HCT116 (cell line): ENCODE results near the gene HAPLN2. TPM values are rescaled to one million over a fixed set of nuclear protein-coding genes. Genes with fewer than 3 reads are reported as not detected.

Experiments
- ATAC-seq: fragments of 200-7000 bp; cut with Tn5 transposase; 2 replicates; pipeline ENCODE4 v1.9.1; 2020; ENCODE audit warnings: mild to moderate bottlenecking, moderate library complexity
- BruUV-seq: library from RNA; stranded (reverse); fragments of 400-500 nt; replicated peaks from 2 replicates; lab custom pipeline; 2021; lab: Mats Ljungman, UMichigan
- CTCF ChIA-PET: fragments of 300-600 bp; sonication (Branson Sonifier 250); formaldehyde crosslinking; loops from one replicate; lab custom pipeline; 2021; ENCODE audit warnings: antibody characterized with exemption; lab: Charles Lee
- POLR2A ChIA-PET: fragments of 300-600, 350-600 bp; sonication (Branson Sonifier 250); formaldehyde crosslinking; loops from one replicate; lab custom pipeline; 2021; ENCODE audit warnings: antibody characterized with exemption; lab: Charles Lee
- RAD21 ChIA-PET, 2 experiments: fragments of 300-600 bp; sonication (Branson Sonifier 250); formaldehyde crosslinking; loops; one replicate each; lab custom pipeline; 2023; ENCODE audit warnings: low total read pairs in 2 of 2; ENCODE audit not compliant: uncharacterized antibody in 2 of 2, unreplicated experiment in 2 of 2, low non-redundant PET in 1 of 2; lab: Charles Lee
- DNase-seq: peaks from one replicate; pipeline ENCODE4 v3.0.0-alpha.2; 2010; ENCODE audit warnings: low read depth, low spot score
- H2AFZ ChIP-seq: fragments of 200-600 bp; shearing (Covaris generic), sonication (generic); 2 replicates; pipeline ENCODE4 v1.6.1; 2017; ENCODE audit warnings: low read depth, mixed run types, mixed read lengths, antibody characterized with exemption, low read length; ENCODE audit not compliant: poor library complexity, severe bottlenecking
- H3K27ac ChIP-seq: 2 replicates; pipeline ENCODE4 v1.5.1; 2012; ENCODE audit warnings: low read depth, low read length
- H3K27me3 ChIP-seq: fragments of 200-600 bp; sonication (generic); 2 replicates; pipeline ENCODE4 v1.6.1; 2016; ENCODE audit warnings: mixed run types, low read length, mixed read lengths; ENCODE audit not compliant: insufficient read depth
- H3K36me3 ChIP-seq, 2 experiments: fragments of 200-500 bp in 1 of 2; fragments of 200-600 bp in 1 of 2; sonication (Bioruptor generic) in 1 of 2; sonication (generic) in 1 of 2; 2 replicates each; pipeline versions ENCODE4 v1.5.1 to v1.6.1; 2014 to 2016; ENCODE audit warnings: low read length in 2 of 2, inconsistent platforms in 1 of 2, mixed read lengths in 1 of 2, mixed run types in 1 of 2; ENCODE audit not compliant: insufficient read depth in 2 of 2, control insufficient read depth in 1 of 2
- H3K4me1 ChIP-seq, 2 experiments: fragments of 200-600 bp in 1 of 2; sonication (generic) in 1 of 2; 2 replicates each; pipeline versions ENCODE4 v1.5.1 to v1.6.1; 2012 to 2017; ENCODE audit warnings: low read length in 2 of 2, inconsistent platforms in 1 of 2, mild to moderate bottlenecking in 1 of 2, mixed read lengths in 1 of 2, mixed run types in 1 of 2, moderate library complexity in 1 of 2; ENCODE audit not compliant: insufficient read depth in 2 of 2, control insufficient read depth in 1 of 2
- H3K4me2 ChIP-seq: fragments of 200-600 bp; sonication (generic); 2 replicates; pipeline ENCODE4 v1.6.1; 2017; ENCODE audit warnings: mixed run types, low read length, mixed read lengths
- H3K4me3 ChIP-seq, 2 experiments: fragments of 200-600 bp in 1 of 2; sonication (generic) in 1 of 2; replicated peaks in 1 of 2; 2 replicates each; pipeline ENCODE4 v1.5.1; 2011 to 2016; ENCODE audit warnings: low read length in 2 of 2, control low read depth in 1 of 2, low read depth in 1 of 2, mild to moderate bottlenecking in 1 of 2, mixed read lengths in 1 of 2, mixed run types in 1 of 2
- H3K79me2 ChIP-seq: fragments of 200-600 bp; sonication (generic); 2 replicates; pipeline ENCODE4 v1.6.1; 2017; ENCODE audit warnings: mild to moderate bottlenecking, mixed run types, low read length, moderate library complexity, mixed read lengths; ENCODE audit not compliant: insufficient read depth
- H3K9ac ChIP-seq: fragments of 200-600 bp; sonication (generic); 2 replicates; pipeline ENCODE4 v1.6.1; 2016; ENCODE audit warnings: low read length, mixed read lengths
- H3K9me2 ChIP-seq: fragments of 200-600 bp; sonication (generic), shearing (Covaris generic); 2 replicates; pipeline ENCODE4 v1.6.1; 2017; ENCODE audit warnings: mixed run types, mild to moderate bottlenecking, moderate library complexity; ENCODE audit not compliant: insufficient read depth
- H3K9me3 ChIP-seq, 2 experiments: fragments of 200-500 bp in 1 of 2; fragments of 200-600 bp in 1 of 2; sonication (Bioruptor generic) in 1 of 2; sonication (generic) in 1 of 2; 2 replicates each; pipeline ENCODE4 v1.6.1; 2014 to 2017; ENCODE audit warnings: low read length in 2 of 2, mixed read lengths in 2 of 2, inconsistent platforms in 1 of 2, low read depth in 1 of 2, mild to moderate bottlenecking in 1 of 2, mixed run types in 1 of 2, moderate library complexity in 1 of 2; ENCODE audit not compliant: control insufficient read depth in 1 of 2, insufficient read depth in 1 of 2
- H4K20me1 ChIP-seq: fragments of 200-600 bp; sonication (generic), shearing (Covaris generic); 2 replicates; pipeline ENCODE4 v1.6.1; 2017; ENCODE audit warnings: mixed run types, mild to moderate bottlenecking, moderate library complexity; ENCODE audit not compliant: insufficient read depth
- CBX3 ChIP-seq: IDR thresholded peaks from 2 replicates; pipeline ENCODE4 v1.6.1; 2012; ENCODE audit warnings: low read depth
- CEBPB ChIP-seq: IDR thresholded peaks from 2 replicates; pipeline ENCODE4 v1.6.1; 2012; ENCODE audit warnings: low read depth
- EGR1 ChIP-seq: IDR thresholded peaks from 2 replicates; pipeline ENCODE4 v1.6.1; 2012; ENCODE audit warnings: low read depth
- JUND ChIP-seq: IDR thresholded peaks from 2 replicates; pipeline ENCODE4 v1.6.1; 2012
- POLR2AphosphoS5 ChIP-seq: IDR thresholded peaks from 2 replicates; pipeline ENCODE4 v1.6.1; 2011; ENCODE audit warnings: mild to moderate bottlenecking, low read depth, low read length, moderate library complexity
- SIN3A ChIP-seq: IDR thresholded peaks from 2 replicates; pipeline ENCODE4 v1.6.1; 2012; ENCODE audit warnings: low read depth
- SP1 ChIP-seq: IDR thresholded peaks from 2 replicates; pipeline ENCODE4 v1.6.1; 2012; ENCODE audit warnings: low read depth
- SRF ChIP-seq: IDR thresholded peaks from 2 replicates; pipeline ENCODE4 v1.6.1; 2012; ENCODE audit warnings: low read depth
- ZNF274 ChIP-seq: fragments of 200-500 bp; sonication (Bioruptor generic); IDR thresholded peaks from 2 replicates; pipeline ENCODE4 v1.6.1; 2014; ENCODE audit warnings: mild to moderate bottlenecking, low read depth, low read length, inconsistent platforms
- intact Hi-C: fragments of 100-400 bp; cut with micrococcal nuclease; formaldehyde crosslinking; loops from 2 replicates; pipeline ENCODE4 v1.10.0; 2022
- total RNA-seq: library from RNA; stranded (reverse); gene quantifications from one replicate; pipeline ENCODE4 v1.2.1, GENCODE V29; 2021; ENCODE audit not compliant: unreplicated experiment
- TF ChIP-seq, protein P1 (sequence below): IDR thresholded peaks from 2 replicates; pipeline ENCODE4 v1.6.1; 2012
- TF ChIP-seq, protein P2 (sequence below), 3 experiments: fragments of 200-600 bp in 1 of 3; sonication (generic) in 1 of 3; IDR thresholded peaks in 2 of 3; conservative IDR thresholded peaks in 1 of 3; 2 replicates each; pipeline ENCODE4 v1.5.1; 2012 to 2017; ENCODE audit warnings: low read depth in 2 of 3, low read length in 2 of 3, antibody characterized with exemption in 1 of 3, borderline replicate concordance in 1 of 3, control low read depth in 1 of 3, mild to moderate bottlenecking in 1 of 3, mixed read lengths in 1 of 3, mixed run types in 1 of 3, moderate library complexity in 1 of 3; ENCODE audit not compliant: insufficient read depth in 1 of 3
- TF ChIP-seq, protein P3 (sequence below): IDR thresholded peaks from 2 replicates; pipeline ENCODE4 v1.6.1; 2012; ENCODE audit warnings: low read depth
- TF ChIP-seq, protein P4 (sequence below): IDR thresholded peaks from 2 replicates; pipeline ENCODE4 v1.6.1; 2011; ENCODE audit warnings: mild to moderate bottlenecking, low read length, moderate library complexity; ENCODE audit not compliant: insufficient replicate concordance; ENCODE audit errors: extremely low read depth

The HAPLN2 gene
- total RNA-seq, 1 experiment from 2014 or later = 0.54 TPM

DNA sequence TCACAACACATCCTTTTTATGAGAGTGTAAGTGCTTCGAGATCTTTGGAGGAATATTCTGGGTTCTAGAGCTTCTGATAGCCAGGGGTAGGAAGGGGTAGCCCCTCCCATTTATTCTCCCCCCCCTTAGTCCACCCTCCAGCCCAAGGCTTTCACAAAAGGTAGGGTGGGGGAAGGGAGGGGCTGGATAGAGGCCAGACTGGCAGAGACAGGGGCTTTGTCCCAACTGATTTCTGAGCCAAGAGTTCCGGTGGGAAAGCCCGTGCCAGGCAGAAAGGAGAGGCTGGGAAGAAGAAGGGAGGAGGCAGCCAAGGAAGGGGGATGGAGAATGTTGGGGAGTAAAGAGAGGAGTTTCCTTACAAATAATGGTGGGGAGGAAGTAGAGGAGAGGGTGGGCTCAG is 25.8 kb downstream of the HAPLN2 start (continued):
- TF ChIP-seq, protein P1, sequence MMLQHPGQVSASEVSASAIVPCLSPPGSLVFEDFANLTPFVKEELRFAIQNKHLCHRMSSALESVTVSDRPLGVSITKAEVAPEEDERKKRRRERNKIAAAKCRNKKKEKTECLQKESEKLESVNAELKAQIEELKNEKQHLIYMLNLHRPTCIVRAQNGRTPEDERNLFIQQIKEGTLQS = no peak
- no peak for TF ChIP-seq SIN3A
- no peak for TF ChIP-seq EGR1
- TF ChIP-seq, protein P2, sequence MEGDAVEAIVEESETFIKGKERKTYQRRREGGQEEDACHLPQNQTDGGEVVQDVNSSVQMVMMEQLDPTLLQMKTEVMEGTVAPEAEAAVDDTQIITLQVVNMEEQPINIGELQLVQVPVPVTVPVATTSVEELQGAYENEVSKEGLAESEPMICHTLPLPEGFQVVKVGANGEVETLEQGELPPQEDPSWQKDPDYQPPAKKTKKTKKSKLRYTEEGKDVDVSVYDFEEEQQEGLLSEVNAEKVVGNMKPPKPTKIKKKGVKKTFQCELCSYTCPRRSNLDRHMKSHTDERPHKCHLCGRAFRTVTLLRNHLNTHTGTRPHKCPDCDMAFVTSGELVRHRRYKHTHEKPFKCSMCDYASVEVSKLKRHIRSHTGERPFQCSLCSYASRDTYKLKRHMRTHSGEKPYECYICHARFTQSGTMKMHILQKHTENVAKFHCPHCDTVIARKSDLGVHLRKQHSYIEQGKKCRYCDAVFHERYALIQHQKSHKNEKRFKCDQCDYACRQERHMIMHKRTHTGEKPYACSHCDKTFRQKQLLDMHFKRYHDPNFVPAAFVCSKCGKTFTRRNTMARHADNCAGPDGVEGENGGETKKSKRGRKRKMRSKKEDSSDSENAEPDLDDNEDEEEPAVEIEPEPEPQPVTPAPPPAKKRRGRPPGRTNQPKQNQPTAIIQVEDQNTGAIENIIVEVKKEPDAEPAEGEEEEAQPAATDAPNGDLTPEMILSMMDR (IDR thresholded peaks at IDR 0.05 in 2 of 3, conservative IDR thresholded peaks at IDR 0.05 in 1 of 3; ENCODE audit: borderline replicate concordance in 1 of 3, insufficient read depth in 1 of 3, low read depth in 2 of 3, low read length in 2 of 3) = no peak
- TF ChIP-seq SP1 = no peak

DNA sequence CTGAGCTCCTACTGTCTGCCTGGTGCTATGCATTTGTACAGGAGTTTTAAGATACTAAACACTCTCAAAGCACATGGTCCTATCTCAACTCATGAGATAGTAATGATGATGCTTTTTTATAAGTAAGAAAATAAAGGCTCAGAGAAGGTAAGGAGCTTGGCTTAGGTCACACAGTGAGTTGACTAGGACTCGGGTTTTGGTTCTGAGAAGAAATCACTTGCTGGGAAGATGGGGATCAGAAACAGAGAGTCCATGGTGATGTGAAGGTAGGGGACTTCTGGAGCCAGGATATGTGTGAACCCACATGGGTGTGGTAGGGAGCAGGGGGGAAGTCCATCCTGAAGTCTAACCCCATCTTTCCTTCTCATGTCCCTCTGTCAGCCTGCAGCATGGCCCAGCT is 26.5 kb downstream of the HAPLN2 start:
- RAD21 ChIA-PET = no interaction called here
- H3K27me3 ChIP-seq = no peaks in the 10 kb centered on the region
- no peak for TF ChIP-seq JUND
- no peak for TF ChIP-seq POLR2AphosphoS5
- TF ChIP-seq CEBPB = no peak
- no peak for TF ChIP-seq EGR1
- TF ChIP-seq SP1 = no peak
- TF ChIP-seq, protein P2 (IDR thresholded peaks at IDR 0.05 in 2 of 3, conservative IDR thresholded peaks at IDR 0.05 in 1 of 3; ENCODE audit: borderline replicate concordance in 1 of 3, insufficient read depth in 1 of 3, low read depth in 2 of 3, low read length in 2 of 3) = no peak
- no peak for TF ChIP-seq SIN3A
- no peak for TF ChIP-seq SRF
- TF ChIP-seq, protein P1 = no peak
- TF ChIP-seq, protein P3, sequence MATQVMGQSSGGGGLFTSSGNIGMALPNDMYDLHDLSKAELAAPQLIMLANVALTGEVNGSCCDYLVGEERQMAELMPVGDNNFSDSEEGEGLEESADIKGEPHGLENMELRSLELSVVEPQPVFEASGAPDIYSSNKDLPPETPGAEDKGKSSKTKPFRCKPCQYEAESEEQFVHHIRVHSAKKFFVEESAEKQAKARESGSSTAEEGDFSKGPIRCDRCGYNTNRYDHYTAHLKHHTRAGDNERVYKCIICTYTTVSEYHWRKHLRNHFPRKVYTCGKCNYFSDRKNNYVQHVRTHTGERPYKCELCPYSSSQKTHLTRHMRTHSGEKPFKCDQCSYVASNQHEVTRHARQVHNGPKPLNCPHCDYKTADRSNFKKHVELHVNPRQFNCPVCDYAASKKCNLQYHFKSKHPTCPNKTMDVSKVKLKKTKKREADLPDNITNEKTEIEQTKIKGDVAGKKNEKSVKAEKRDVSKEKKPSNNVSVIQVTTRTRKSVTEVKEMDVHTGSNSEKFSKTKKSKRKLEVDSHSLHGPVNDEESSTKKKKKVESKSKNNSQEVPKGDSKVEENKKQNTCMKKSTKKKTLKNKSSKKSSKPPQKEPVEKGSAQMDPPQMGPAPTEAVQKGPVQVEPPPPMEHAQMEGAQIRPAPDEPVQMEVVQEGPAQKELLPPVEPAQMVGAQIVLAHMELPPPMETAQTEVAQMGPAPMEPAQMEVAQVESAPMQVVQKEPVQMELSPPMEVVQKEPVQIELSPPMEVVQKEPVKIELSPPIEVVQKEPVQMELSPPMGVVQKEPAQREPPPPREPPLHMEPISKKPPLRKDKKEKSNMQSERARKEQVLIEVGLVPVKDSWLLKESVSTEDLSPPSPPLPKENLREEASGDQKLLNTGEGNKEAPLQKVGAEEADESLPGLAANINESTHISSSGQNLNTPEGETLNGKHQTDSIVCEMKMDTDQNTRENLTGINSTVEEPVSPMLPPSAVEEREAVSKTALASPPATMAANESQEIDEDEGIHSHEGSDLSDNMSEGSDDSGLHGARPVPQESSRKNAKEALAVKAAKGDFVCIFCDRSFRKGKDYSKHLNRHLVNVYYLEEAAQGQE = no peak
- TF ChIP-seq ZNF274 = no peak
- TF ChIP-seq, protein P4, sequence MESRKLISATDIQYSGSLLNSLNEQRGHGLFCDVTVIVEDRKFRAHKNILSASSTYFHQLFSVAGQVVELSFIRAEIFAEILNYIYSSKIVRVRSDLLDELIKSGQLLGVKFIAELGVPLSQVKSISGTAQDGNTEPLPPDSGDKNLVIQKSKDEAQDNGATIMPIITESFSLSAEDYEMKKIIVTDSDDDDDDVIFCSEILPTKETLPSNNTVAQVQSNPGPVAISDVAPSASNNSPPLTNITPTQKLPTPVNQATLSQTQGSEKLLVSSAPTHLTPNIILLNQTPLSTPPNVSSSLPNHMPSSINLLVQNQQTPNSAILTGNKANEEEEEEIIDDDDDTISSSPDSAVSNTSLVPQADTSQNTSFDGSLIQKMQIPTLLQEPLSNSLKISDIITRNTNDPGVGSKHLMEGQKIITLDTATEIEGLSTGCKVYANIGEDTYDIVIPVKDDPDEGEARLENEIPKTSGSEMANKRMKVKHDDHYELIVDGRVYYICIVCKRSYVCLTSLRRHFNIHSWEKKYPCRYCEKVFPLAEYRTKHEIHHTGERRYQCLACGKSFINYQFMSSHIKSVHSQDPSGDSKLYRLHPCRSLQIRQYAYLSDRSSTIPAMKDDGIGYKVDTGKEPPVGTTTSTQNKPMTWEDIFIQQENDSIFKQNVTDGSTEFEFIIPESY = no peak
- no peak for TF ChIP-seq CBX3

More for the DNA sequence above, 26.5 kb downstream of the HAPLN2 start:
- H3K9me2 ChIP-seq = no peaks in the 10 kb centered on the region
- H3K4me2 ChIP-seq = no peak overlapping the region
- POLR2A ChIA-PET = no interaction called here
- H2AFZ ChIP-seq = no peak overlapping the region
- peaks cover under 1 to 9% of the 10 kb centered on the region in 2 experiments; a peak in 2 of 4 replicates for H3K4me1 ChIP-seq
- peaks cover 42 to 72% of the 10 kb centered on the region in 2 experiments for H3K36me3 ChIP-seq
- no peak for DNase-seq
- CTCF ChIA-PET = interaction anchor here (1.3 kb wide), 1 partner anchor 14 kb away, joined by 3 read pairs; no protein-coding TSS in a partner anchor
- H4K20me1 ChIP-seq = no peaks in the 10 kb centered on the region
- intact Hi-C loops = no loop called here
- no peak overlapping the region for H3K4me3 ChIP-seq
- H3K9me3 ChIP-seq = no peaks in the 10 kb centered on the region
- ATAC-seq = no peak
- no TSS peak for BruUV-seq
- no peak overlapping the region for H3K27ac ChIP-seq
- no peak overlapping the region for H3K9ac ChIP-seq
- peaks cover 28% of the 10 kb centered on the region for H3K79me2 ChIP-seq
